G401.6 (cell line): ENCODE data around the gene PRKACG.
A peak's percentile ranks its signal among the peaks of the same experiment; 100 is the strongest.
"Not testable (repeated sequence)": the region's sequence is repeated elsewhere in the genome, so short reads cannot be mapped to it uniquely, and the experiment has no call there.

Source experiments
- FAIRE-seq: peaks from 2 replicates; lab custom pipeline; 2012; peaks lifted over from hg19 to GRCh38; lab: Jason Lieb, UNC

PRKACG gene

DNA sequence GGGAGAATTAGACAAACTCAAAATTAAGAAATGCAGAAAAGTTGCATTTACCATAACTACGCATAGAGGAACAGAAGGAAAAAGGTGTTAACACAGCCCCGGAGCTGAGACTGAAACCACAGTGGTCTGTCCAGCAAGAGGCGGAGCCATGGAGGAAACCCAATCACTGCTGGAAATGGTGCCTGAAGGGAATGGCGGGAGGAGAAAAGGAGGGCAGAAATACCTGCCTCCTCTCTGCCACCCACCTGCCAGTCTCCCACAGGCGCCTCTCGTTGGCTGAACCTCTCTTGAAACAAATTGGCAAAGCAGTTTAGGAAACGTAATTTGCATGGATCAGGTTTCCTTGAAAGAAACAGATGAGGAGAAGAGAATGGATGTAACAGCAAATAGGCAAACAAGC, 9.7 kb upstream of the PRKACG start:
- FAIRE-seq = no peak

GRCh38 chr9:69020301-69021145, 6.6 kb upstream of the PRKACG start:
- FAIRE-seq = no peak

GRCh38 chr9:69019808-69020207, 5.9 kb upstream of the PRKACG start:
- FAIRE-seq = no peak

DNA sequence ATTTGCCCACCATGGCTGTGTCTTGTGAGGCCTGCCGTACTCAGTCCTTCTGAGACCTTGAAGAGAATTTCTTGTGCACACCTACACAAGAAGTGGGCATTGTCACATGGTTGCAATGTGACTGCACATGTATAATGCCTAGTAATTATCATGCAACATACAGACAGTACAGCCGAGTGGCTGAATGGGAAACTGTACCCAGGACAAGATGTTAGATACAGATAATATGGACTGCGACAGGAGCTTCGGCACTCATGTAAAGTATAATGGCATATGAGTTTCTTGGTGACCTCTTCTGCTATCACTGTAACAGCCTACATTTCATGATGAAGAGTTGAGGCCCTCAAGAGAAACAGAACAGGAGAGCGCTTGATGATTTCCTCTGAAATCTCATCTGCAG, 4.8 kb upstream of the PRKACG start:
- no peak for FAIRE-seq

DNA sequence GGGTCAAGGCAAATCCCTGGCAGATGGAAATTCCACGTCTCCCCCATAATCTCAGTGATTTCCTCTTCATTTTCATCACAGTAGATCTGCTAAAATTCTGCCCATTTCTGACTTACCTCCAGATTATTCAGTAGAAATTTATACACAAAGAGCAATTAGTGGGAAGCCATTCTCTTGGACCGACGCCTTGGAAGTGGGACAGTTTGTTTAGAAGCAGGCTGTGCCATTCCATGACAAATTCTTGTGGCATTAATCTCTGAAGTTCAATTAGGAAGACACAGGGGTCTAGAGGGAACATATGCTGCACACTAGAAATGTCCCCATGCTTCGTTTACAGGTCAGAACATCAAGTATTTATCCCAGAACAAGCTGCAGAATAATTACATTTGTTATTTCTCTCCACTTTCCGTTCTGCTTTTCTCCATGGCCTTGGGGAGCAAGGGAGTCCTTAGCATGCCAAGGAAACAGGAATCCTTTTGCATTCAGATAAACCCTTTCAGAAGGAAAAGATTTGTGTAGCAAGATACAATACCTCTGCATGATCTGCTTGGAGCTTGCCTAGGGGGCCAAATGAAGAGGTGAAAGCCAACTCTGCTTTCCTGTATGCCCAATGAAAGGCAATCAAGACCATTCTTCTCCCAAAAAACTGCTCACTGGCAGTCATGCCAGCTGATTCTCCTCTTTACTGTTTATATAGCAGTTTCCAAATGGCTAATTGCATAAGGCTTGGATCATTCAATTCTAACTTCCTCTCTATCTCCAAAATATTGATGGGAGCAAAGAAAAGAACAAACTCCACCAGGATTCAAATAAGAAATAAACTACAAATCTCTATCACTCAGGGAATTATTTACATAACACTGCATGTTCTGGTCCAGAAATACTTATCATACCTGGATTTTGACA, 2.5 kb upstream of the PRKACG start:
- no peak for FAIRE-seq

DNA sequence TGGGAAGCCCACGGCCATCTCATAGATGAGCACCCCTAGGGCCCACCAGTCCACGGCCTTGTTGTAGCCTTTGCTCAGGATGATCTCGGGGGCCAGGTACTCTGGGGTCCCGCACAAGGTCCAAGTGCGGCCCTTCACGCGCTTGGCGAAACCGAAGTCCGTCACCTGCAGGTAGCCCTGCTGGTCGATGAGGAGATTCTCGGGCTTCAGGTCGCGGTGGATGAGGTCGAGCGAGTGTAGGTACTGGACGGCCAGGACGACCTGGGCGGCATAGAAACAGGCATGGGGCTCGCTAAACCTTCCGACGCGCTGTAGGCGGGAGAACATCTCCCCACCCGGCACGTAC, 558 bp downstream of the PRKACG start:
- FAIRE-seq = no peak

DNA sequence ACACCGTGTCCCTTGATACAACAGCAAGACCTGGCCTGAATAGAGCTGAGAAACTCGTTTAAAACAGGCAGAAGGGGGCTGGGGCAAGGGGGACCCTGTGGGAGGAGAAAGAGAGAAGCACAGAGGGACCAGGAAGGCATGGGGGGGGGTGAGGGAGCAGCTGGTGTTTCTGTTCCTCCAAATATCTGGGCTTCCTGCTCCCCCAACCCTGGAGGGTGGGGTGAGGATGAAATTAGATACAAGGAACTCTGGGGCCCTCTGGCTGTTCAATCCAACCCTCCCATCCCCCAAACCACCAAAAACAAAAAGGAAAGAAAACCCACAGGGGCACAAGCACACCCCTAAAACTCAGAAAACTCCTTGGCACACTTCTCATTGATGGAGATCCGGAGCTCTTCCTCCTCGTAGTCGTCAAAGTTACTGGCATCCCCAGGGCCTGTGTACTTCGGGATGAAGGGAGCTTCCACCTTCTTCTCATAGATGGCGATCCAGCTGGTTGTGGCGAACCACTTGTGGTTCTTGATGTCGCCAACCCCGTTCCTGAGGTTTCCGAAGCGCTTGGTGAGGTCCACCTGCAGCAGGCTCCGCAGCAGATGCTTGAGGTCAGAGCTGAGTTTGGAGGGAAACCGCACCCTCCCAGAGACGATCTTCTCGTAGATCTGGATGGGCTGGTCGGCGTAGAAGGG, 1.1 kb downstream of the PRKACG start:
- no peak for FAIRE-seq

DNA sequence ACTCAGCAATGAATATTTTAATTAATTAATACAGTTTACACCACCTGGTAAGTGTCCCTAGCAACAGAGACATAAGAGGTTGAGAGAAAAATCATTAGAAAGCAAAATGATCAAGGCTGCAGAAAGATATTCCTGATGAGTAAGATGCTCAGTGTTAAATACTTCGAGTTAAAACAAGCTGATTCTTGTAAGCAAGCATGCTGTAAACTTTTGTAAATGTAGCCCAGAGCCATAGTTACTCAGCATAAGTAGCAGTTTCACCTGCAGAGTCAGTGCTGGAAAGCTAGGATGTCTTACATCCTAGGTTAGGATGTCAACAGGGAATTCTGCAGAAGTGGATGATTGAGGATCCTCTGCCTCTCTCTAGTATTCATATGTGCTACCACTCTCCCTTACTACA, 4.2 kb downstream of the PRKACG start:
- FAIRE-seq = no peak

DNA sequence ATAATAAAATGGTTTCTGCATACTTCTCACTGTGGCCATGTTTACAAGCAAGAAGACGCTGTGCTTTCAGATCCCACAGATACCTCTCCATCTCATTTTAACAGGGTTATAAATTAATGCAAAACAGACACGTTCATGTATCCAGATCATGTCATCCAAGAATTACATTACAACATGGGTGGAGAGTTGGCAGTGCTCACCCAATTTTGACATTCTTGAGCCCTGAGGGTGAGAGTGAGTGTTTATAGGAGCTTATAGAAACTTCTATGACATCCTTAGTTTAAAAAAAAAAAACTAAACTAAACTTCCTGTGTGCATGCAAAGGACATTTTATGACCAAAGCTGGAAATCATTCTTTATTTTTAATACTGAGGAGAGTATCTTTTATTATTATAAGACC, 9.1 kb downstream of the PRKACG start:
- FAIRE-seq = no peak

DNA sequence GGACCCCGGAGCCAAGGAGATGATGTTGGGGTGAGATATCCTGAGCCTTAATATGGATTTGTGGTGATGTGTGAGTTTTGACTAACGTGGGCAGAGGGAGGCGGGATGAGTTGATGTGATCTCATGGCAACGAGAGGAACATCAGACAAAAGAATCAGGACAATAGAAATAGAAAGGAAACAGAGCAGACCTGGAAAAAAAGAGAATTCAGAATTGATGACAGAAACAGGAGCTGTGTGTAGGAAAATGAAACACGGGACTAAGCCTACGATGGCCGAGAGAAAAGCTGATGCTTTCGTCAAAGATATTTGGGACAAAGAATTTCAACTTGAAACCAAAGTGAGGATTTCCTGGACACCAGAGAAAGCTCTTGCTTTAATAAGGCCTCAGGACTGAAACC, 10.9 kb downstream of the PRKACG start:
- FAIRE-seq = no peak

DNA sequence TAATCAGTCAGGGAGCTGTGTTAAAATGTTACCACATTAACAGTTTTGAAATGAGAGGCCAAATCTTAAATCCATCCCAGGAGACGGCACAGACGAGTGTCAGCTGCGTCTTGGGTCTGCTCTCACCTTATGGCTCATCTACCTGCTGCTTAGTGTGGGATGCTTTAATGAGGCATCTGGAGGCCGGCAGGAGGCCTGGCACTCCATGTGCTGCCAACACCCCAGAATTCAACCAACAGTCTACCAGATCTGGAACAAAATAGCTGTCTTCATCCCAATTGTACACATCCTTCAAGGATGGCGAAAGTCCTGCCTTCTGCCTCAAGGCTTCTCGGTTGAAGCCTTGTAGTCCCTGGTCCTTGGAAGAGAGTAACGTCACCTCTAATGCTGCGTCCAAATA, 12.0 kb downstream of the PRKACG start:
- FAIRE-seq = no peak

DNA sequence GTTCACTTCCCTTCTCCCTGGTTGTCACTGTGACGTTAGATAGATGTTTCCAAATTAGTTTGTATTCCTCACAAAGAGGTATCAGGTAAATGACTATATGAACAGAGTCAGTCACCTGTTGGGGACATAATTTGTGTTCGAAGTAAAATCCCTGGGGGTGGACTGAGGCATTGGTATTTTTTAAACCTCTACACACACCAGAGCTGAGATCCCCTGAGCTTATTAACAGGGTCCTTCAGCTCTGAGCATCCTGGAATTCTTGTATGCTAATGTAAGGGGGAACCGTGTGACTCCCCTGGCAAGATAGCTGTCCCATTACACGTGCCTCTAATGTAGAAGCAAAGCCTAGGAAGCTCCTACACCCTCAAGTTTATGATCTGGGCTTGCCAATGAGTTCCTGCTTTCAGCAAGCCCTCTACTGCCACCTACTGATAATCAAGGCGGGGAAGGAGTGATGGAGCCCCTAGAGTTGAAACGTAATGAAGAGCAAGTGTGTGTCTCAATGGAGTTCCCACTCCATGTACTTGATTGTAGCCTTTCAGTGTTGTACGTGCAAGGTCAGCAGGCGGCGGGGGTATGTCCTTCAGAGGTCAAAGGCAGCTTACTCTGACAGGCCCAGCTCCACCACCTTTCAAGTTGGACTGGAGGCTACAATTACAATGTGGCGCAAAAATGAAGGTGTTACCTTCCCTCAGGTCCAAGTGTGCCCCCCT, 14.4 kb downstream of the PRKACG start:
- peak; percentile 36 for FAIRE-seq

DNA sequence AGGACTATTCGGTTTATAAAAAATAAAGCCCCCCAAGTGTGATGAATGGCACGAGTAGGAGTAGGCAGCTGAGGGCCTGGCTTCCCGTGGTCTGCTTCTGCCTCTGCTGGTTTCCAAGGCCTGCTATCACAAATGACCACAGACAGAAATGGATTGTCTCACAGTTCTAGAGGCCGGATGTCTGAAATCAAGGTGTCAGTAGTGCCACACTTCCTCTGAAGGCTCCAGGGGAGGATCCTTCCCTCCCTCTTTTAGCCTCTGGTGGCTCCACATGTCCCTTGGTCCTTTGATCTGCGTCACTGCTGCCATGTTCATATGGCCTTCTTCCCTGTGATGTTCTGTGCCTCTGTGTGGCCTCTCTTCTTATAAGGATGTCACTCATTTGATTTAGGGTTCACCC, 15.1 kb downstream of the PRKACG start:
- no peak for FAIRE-seq

DNA sequence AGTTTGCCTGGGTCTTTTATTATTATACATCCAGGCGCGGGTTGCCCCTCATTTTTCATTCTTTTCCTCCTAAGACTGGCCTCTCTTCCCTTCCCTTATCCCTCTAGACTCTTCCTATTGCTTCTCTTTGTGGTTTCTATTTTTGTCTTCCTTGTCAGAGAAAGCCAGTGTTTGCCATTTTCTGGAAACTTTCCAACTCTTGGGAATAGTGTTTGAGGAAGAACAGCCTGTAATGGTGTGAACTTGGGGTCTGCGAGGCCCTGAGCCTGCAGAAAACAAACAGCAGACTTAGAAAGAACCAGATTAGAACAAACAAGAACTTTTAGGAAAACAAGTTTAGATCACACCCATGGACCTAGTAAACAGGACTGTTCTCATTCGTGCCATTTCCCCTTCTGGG, 15.5 kb downstream of the PRKACG start:
- FAIRE-seq = no peak

- no peak for FAIRE-seq
Observed at GRCh38 chr9:68997666-68998065, 16.2 kb downstream of the PRKACG start.

GRCh38 chr9:68996462-68996861, 17.5 kb downstream of the PRKACG start:
- FAIRE-seq = no peak

- FAIRE-seq = no peak
Observed at GRCh38 chr9:68995776-68996175, 18.1 kb downstream of the PRKACG start.

DNA sequence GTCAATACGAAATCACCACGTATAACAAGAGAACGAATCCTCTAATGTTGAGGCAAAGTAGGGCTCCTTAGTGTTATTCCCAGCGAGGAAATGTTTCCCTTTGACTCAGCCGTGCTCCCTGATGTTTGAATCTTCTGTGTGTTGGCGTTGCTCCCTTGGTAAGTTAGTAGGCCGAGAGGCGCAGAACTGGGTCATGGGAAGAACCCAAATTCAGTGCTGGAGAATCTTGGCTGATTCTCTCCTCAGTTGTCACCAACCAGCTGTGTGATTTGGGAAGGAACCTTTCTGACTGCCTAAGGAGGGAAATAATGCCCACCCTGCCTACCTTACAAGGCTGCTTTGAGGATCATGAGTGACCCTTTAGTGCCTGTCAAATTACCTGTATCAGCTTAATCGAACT, 22.5 kb downstream of the PRKACG start:
- FAIRE-seq = no peak

DNA sequence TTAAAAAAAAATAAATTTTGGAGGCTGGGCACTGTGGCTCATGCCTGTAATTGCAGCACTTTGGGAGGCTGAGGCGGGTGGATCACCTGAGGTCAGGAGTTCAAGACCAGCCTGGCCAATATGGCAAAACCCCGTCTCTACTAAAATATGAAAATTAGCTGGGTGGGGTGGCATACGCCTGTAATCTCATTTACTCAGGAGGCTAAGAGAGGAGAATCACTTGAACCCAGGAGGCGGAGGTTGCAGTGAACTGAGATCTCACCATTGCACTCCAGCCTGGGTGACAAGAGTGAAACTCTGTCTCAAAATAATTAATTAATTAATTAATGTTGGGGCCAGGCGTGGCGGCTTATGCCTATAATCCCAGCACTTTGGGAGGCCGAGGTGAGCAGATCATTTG, 27.0 kb downstream of the PRKACG start:
- not testable (repeated sequence) for FAIRE-seq

DNA sequence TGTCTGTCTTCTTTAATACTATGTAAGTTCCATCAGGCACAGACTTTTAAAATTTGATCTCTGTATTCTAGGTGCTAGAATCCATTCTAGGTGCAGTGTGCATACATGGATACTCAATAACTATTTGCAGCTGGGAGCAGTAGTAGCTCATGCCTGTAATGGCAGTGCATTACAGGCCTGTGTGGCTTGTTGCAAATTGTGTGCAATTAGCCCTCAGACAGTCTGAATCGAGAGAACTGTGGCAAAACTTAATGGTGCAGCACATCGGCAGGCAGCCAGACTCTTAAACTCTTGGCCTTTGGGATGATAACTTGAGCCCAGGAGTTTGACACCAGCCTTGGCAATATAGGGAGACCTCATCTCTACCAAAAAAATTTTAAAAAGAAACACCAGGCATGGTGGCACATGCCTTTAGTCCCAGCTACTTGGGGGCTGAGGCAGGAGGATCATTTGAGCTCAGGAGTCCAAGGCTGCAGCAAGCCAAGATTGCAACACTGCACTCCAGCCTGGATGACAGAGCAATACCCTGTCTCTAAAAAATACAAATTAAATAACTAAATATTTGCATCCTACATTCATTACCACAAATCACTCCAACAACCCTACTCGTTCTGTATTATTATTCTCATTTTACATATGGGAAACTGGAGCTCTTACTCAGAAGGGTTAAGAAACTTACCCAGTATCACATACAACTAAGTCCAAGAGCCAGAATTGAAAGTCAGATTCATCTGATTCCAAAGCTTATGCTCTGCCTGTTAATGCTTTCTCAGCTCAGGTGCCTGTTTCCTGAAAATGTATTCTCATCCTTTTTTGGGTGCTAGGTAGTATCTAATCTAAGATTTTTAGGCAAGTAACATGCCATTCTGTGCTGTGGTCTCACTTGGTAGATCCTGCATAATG, 30.1 kb downstream of the PRKACG start:
- FAIRE-seq = no peak

- no peak for FAIRE-seq
Observed at GRCh38 chr9:68983008-68983411, 30.9 kb downstream of the PRKACG start.
